Measurements from ENCODE around the gene MACROH2A1.

DNA sequence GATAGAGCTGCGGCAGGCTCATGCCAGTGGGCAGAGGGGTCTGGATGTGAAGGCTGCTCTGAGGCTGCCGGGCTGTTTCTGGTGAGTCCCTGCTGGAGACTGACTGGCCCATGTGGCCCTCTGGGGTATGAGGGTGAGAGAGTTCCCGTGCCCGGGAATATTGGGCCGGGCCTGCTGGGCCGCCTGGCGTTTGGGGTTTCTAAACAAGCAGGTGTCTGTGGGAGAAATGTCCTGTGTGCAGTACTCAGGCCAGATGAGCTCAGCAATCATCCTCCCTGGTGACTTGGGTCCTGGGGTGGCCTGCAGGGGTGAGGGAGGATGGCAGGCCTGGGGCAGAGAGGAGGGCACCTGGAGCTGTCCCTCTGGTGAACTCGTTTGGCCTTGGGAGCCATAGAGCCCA, 74.9 kb downstream of the MACROH2A1 start:
- TF ChIP-seq, protein P1, sequence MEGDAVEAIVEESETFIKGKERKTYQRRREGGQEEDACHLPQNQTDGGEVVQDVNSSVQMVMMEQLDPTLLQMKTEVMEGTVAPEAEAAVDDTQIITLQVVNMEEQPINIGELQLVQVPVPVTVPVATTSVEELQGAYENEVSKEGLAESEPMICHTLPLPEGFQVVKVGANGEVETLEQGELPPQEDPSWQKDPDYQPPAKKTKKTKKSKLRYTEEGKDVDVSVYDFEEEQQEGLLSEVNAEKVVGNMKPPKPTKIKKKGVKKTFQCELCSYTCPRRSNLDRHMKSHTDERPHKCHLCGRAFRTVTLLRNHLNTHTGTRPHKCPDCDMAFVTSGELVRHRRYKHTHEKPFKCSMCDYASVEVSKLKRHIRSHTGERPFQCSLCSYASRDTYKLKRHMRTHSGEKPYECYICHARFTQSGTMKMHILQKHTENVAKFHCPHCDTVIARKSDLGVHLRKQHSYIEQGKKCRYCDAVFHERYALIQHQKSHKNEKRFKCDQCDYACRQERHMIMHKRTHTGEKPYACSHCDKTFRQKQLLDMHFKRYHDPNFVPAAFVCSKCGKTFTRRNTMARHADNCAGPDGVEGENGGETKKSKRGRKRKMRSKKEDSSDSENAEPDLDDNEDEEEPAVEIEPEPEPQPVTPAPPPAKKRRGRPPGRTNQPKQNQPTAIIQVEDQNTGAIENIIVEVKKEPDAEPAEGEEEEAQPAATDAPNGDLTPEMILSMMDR (IDR thresholded peaks at IDR 0.05; ENCODE audit: insufficient read depth, low read length) = no peak
- TF ChIP-seq SPI1 (IDR thresholded peaks at IDR 0.05; ENCODE audit: borderline replicate concordance, low read depth) (no peak), POLR2AphosphoS5 (IDR thresholded peaks at IDR 0.05; ENCODE audit: low read depth) (no peak), GABPA (IDR thresholded peaks at IDR 0.05; ENCODE audit: low read depth) (no peak)
- TF ChIP-seq, protein P2, sequence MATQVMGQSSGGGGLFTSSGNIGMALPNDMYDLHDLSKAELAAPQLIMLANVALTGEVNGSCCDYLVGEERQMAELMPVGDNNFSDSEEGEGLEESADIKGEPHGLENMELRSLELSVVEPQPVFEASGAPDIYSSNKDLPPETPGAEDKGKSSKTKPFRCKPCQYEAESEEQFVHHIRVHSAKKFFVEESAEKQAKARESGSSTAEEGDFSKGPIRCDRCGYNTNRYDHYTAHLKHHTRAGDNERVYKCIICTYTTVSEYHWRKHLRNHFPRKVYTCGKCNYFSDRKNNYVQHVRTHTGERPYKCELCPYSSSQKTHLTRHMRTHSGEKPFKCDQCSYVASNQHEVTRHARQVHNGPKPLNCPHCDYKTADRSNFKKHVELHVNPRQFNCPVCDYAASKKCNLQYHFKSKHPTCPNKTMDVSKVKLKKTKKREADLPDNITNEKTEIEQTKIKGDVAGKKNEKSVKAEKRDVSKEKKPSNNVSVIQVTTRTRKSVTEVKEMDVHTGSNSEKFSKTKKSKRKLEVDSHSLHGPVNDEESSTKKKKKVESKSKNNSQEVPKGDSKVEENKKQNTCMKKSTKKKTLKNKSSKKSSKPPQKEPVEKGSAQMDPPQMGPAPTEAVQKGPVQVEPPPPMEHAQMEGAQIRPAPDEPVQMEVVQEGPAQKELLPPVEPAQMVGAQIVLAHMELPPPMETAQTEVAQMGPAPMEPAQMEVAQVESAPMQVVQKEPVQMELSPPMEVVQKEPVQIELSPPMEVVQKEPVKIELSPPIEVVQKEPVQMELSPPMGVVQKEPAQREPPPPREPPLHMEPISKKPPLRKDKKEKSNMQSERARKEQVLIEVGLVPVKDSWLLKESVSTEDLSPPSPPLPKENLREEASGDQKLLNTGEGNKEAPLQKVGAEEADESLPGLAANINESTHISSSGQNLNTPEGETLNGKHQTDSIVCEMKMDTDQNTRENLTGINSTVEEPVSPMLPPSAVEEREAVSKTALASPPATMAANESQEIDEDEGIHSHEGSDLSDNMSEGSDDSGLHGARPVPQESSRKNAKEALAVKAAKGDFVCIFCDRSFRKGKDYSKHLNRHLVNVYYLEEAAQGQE (IDR thresholded peaks at IDR 0.05; ENCODE audit: insufficient replicate concordance, low read depth) = no peak
